Liver (tissue), 9 donors: ENCODE measurements around the gene TACC2. TPM values are rescaled to one million over a fixed set of nuclear protein-coding genes. Genes with fewer than 3 reads are reported as not detected.

Experiments
- DNase-seq: peaks from one replicate; pipeline ENCODE4 v3.0.0-alpha.2; 2017; ENCODE audit warnings: low spot score
- H3K27ac ChIP-seq, 2 donors: one replicate each; pipeline ENCODE4 v1.7.0; 2013; ENCODE audit warnings: inconsistent platforms in 2 of 2, low read length in 2 of 2, control low read depth in 1 of 2, low read depth in 1 of 2, mild to moderate bottlenecking in 1 of 2
- H3K27me3 ChIP-seq, 4 donors: one replicate each; pipeline versions ENCODE4 v1.6.1 to v1.7.0; 2013; ENCODE audit warnings: low read length in 3 of 4, inconsistent platforms in 1 of 4, mild to moderate bottlenecking in 1 of 4, moderate library complexity in 1 of 4; ENCODE audit not compliant: control insufficient read depth in 4 of 4, insufficient read depth in 4 of 4
- H3K36me3 ChIP-seq, 4 donors: one replicate each; pipeline versions ENCODE4 v1.6.1 to v1.7.0; 2013; ENCODE audit warnings: low read length in 3 of 4, mild to moderate bottlenecking in 3 of 4, low read depth in 1 of 4, moderate library complexity in 1 of 4; ENCODE audit not compliant: control insufficient read depth in 4 of 4, insufficient read depth in 3 of 4
- H3K4me1 ChIP-seq, 4 donors: one replicate each; pipeline versions ENCODE4 v1.6.1 to v1.7.0; 2013; ENCODE audit warnings: low read length in 3 of 4, mild to moderate bottlenecking in 3 of 4, moderate library complexity in 1 of 4; ENCODE audit not compliant: control insufficient read depth in 4 of 4, insufficient read depth in 4 of 4
- H3K4me3 ChIP-seq, 3 donors: one replicate each; pipeline versions ENCODE4 v1.6.1 to v1.7.0; 2013; ENCODE audit warnings: low read length in 3 of 3, control low read depth in 1 of 3, low read depth in 1 of 3, mild to moderate bottlenecking in 1 of 3
- H3K9ac ChIP-seq, 2 donors: one replicate each; pipeline ENCODE4 v1.7.0; 2013; ENCODE audit warnings: low read length in 2 of 2, mild to moderate bottlenecking in 2 of 2, moderate library complexity in 2 of 2, control low read depth in 1 of 2, low read depth in 1 of 2
- H3K9me3 ChIP-seq, 4 donors: one replicate each; pipeline versions ENCODE4 v1.6.1 to v1.7.0; 2013; ENCODE audit warnings: low read length in 3 of 4; ENCODE audit not compliant: control insufficient read depth in 4 of 4
- EGR1 ChIP-seq, 2 donors: IDR thresholded peaks; 2 replicates each; pipeline ENCODE4 v1.6.1; 2016 to 2018; ENCODE audit warnings: antibody characterized with exemption in 2 of 2, low read depth in 2 of 2
- FOXA2 ChIP-seq: IDR thresholded peaks from 2 replicates; pipeline ENCODE4 v1.6.1; 2016; ENCODE audit warnings: antibody characterized with exemption
- GABPA ChIP-seq, 2 donors: IDR thresholded peaks in 1 of 2; conservative IDR thresholded peaks in 1 of 2; 2 replicates each; pipeline ENCODE4 v1.6.1; 2016; ENCODE audit warnings: antibody characterized with exemption in 2 of 2, mild to moderate bottlenecking in 1 of 2, moderate library complexity in 1 of 2
- JUND ChIP-seq, 2 donors: IDR thresholded peaks; 2 replicates each; pipeline ENCODE4 v1.6.1; 2016; ENCODE audit warnings: antibody characterized with exemption in 2 of 2
- NR2F2 ChIP-seq: IDR thresholded peaks from 2 replicates; pipeline ENCODE4 v1.6.1; 2016; ENCODE audit warnings: antibody characterized with exemption
- RAD21 ChIP-seq, 2 donors: IDR thresholded peaks; 2 replicates each; pipeline ENCODE4 v1.6.1; 2016; ENCODE audit warnings: antibody characterized with exemption in 2 of 2, mild to moderate bottlenecking in 2 of 2
- RXRA ChIP-seq, 2 donors: IDR thresholded peaks; 2 replicates each; pipeline ENCODE4 v1.6.1; 2017 to 2018; ENCODE audit warnings: antibody characterized with exemption in 2 of 2, mild to moderate bottlenecking in 1 of 2
- SP1 ChIP-seq: IDR thresholded peaks from 2 replicates; pipeline ENCODE4 v1.6.1; 2018; ENCODE audit warnings: antibody characterized with exemption, mild to moderate bottlenecking
- YY1 ChIP-seq: IDR thresholded peaks from 2 replicates; pipeline ENCODE4 v1.6.1; 2016; ENCODE audit warnings: antibody characterized with exemption, mild to moderate bottlenecking
- WGBS: extraction: QIAGEN DNeasy Blood & Tissue Kit; methylation state at CpG from one replicate; pipeline ENCODE4 v1.1.7; 2013; 5-methylcytosine and 5-hydroxymethylcytosine counted together
- polyA plus RNA-seq, 2 donors: library from polyadenylated mRNA; stranded (reverse) in 1 of 2; unstranded in 1 of 2; fragments of 200-250 nt in 1 of 2; fragments of >200 nt in 1 of 2; fragmentation: Nextera tagmentation in 1 of 2; extraction: Ambion mirVana in 1 of 2; gene quantifications; one replicate each; pipeline versions ENCODE4 v1.2.1 to v1.2.3, GENCODE V29; 2013 to 2015
- total RNA-seq, 2 donors: library from RNA; depleted of rRNA; stranded (reverse); fragments of >200 nt; gene quantifications; one replicate each; pipeline ENCODE4 v1.2.3, GENCODE V29; 2014
- TF ChIP-seq, protein P1 (sequence below): IDR thresholded peaks from 2 replicates; pipeline ENCODE4 v1.6.1; 2016; ENCODE audit warnings: antibody characterized with exemption
- TF ChIP-seq, protein P2 (sequence below): IDR thresholded peaks from 2 replicates; pipeline ENCODE4 v1.6.1; 2016; ENCODE audit warnings: antibody characterized with exemption, mild to moderate bottlenecking
- donor health status: healthy.
- donor health status: healthy.
- donor health status: healthy.
- donor health status: healthy.
- donor health status: healthy.

Gene TACC2
- total and polyA plus RNA-seq, 4 donors = 1.5 to 9.1 (median 7.8) TPM

DNA sequence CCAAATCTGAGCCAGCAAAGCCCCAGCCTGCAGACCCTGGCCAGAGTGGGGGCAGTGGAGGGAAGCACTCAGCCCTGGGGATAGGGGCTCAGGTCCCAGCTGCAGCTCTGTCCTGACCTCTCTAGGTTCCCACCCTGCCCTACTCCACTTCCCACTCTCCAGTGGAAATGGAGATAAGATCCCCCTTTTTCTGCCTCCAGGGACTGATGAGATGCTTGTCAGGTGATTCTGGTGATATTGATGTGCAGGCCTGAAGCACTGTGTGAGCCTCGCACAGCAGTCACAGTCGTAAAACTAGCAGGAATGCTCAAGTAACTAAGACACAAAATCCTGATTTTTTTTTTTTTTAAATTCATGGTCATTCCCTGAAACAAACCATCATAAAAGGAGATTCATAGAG, 227.1 kb downstream of the TACC2 start:
- H3K4me1 ChIP-seq = no peaks in the 10 kb centered on the region
- no peaks in the 10 kb centered on the region for H3K27me3 ChIP-seq
- no peak for DNase-seq
- H3K27ac ChIP-seq = no peak overlapping the region
- no peak overlapping the region for H3K4me3 ChIP-seq
- no peaks in the 10 kb centered on the region for H3K9me3 ChIP-seq
- TF ChIP-seq FOXA2 (no peak), GABPA (IDR thresholded peaks at IDR 0.05 in 1 of 2, conservative IDR thresholded peaks at IDR 0.05 in 1 of 2) (no peak), YY1 (no peak), SP1 (no peak)
- TF ChIP-seq, protein P1, sequence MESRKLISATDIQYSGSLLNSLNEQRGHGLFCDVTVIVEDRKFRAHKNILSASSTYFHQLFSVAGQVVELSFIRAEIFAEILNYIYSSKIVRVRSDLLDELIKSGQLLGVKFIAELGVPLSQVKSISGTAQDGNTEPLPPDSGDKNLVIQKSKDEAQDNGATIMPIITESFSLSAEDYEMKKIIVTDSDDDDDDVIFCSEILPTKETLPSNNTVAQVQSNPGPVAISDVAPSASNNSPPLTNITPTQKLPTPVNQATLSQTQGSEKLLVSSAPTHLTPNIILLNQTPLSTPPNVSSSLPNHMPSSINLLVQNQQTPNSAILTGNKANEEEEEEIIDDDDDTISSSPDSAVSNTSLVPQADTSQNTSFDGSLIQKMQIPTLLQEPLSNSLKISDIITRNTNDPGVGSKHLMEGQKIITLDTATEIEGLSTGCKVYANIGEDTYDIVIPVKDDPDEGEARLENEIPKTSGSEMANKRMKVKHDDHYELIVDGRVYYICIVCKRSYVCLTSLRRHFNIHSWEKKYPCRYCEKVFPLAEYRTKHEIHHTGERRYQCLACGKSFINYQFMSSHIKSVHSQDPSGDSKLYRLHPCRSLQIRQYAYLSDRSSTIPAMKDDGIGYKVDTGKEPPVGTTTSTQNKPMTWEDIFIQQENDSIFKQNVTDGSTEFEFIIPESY = no peak
- H3K36me3 ChIP-seq = peaks cover 0 to 28% (median 11%) of the 10 kb centered on the region in 4 donors
- H3K9ac ChIP-seq = no peak overlapping the region
- WGBS = 97% methylated on average over 2 of the region's 2 CpGs

DNA sequence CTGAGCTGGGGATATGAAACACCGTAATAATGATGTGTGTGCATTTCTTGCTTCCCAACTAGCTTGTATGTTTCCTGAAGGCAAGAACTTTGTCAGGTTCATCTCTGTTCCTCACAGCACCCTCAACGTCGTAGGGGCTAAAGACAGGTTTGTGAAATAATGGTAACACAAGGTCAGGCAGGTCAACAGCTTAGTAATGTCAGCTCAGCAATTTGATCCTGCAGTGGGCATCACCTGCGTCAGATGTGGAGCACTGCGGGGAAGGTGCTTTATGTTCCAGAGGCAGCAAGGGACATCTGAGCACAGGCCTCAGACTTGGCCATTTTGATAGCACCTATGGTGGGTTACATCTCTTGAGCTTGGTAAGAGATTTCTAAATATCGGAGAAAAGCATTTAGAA, 230.4 kb downstream of the TACC2 start:
- Histone ChIP-seq H3K4me1 (no peaks in the 10 kb centered on the region), H3K27me3 (no peaks in the 10 kb centered on the region), H3K9ac (no peak overlapping the region), H3K36me3 (peaks cover 0 to 28% (median 11%) of the 10 kb centered on the region in 4 donors), H3K4me3 (no peak overlapping the region), H3K27ac (no peak overlapping the region), H3K9me3 (no peaks in the 10 kb centered on the region)
- WGBS = 96% methylated on average over 6 of the region's 6 CpGs
- TF ChIP-seq, protein P2, sequence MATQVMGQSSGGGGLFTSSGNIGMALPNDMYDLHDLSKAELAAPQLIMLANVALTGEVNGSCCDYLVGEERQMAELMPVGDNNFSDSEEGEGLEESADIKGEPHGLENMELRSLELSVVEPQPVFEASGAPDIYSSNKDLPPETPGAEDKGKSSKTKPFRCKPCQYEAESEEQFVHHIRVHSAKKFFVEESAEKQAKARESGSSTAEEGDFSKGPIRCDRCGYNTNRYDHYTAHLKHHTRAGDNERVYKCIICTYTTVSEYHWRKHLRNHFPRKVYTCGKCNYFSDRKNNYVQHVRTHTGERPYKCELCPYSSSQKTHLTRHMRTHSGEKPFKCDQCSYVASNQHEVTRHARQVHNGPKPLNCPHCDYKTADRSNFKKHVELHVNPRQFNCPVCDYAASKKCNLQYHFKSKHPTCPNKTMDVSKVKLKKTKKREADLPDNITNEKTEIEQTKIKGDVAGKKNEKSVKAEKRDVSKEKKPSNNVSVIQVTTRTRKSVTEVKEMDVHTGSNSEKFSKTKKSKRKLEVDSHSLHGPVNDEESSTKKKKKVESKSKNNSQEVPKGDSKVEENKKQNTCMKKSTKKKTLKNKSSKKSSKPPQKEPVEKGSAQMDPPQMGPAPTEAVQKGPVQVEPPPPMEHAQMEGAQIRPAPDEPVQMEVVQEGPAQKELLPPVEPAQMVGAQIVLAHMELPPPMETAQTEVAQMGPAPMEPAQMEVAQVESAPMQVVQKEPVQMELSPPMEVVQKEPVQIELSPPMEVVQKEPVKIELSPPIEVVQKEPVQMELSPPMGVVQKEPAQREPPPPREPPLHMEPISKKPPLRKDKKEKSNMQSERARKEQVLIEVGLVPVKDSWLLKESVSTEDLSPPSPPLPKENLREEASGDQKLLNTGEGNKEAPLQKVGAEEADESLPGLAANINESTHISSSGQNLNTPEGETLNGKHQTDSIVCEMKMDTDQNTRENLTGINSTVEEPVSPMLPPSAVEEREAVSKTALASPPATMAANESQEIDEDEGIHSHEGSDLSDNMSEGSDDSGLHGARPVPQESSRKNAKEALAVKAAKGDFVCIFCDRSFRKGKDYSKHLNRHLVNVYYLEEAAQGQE = no peak
- no peak for TF ChIP-seq SP1
- TF ChIP-seq FOXA2 = no peak
- no peak for TF ChIP-seq RXRA (IDR thresholded peaks at IDR 0.05)
- no peak for TF ChIP-seq RAD21 (IDR thresholded peaks at IDR 0.05)
- DNase-seq = no peak

DNA sequence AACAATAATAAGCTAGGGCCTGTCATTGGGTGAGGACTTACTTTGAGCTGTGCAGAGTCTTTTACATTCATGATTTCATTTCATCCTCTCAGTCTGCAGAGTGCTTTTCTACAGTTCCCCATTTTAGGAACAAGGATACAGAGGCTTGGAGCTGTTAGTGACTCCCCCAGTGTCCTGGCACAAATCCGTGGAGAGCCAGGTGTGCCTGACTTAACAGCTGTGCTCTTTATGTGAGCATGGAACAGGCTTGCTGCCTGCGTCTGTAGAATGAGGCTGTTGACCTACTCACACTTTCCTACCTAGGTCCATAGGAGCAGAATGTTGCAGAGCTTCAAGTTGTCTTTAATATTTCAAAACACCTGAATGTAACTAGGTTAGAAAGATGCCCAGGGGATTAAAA, 231.8 kb downstream of the TACC2 start:
- Histone ChIP-seq H3K27ac (no peak overlapping the region), H3K9me3 (no peaks in the 10 kb centered on the region), H3K27me3 (no peaks in the 10 kb centered on the region), H3K9ac (no peak overlapping the region), H3K4me3 (no peak overlapping the region), H3K36me3 (peaks cover 0 to 36% (median 16%) of the 10 kb centered on the region in 4 donors), H3K4me1 (no peaks in the 10 kb centered on the region)
- WGBS = 84% methylated on average over 2 of the region's 2 CpGs
- no peak for DNase-seq
- TF ChIP-seq JUND (IDR thresholded peaks at IDR 0.05) (no peak), NR2F2 (no peak), SP1 (no peak), EGR1 (IDR thresholded peaks at IDR 0.05; ENCODE audit: low read depth in 2 of 2) (no peak), FOXA2 (no peak), GABPA (IDR thresholded peaks at IDR 0.05 in 1 of 2, conservative IDR thresholded peaks at IDR 0.05 in 1 of 2) (no peak)
